ENCODE results near the gene WNT8B.

DNA sequence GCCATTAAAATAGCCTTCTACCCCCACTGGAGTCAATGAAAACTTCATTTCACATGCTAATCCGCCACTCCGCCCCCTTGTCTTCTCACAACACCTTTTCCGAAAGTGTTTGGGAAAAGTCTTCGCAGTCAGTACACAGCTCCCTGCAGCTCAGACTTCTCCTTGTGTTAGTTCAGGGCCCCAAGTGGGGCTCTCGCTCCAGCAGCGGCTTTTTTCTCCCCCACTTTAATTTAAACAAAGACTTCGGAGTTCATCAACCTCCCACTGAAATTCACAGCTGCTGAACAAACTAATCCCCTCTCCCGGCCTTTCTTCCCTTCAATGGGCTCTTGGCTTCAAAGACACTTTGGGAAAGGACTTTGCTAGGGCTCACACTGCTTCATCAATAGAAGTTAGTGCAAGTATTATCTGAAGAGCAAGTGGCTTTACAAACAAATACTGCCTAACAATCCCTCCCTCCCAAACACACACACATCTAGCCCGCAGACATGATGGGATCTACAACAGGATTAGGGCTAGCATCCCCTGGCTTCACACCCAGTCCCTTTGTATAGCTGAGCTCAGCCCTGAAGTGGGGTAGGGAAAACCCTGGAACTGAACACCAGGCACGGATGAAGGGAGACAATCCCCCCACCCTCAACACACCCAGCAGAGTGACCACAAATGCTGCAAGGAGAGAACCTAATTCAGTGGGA lies 23.1 kb downstream of the WNT8B start:
- no peak for TF ChIP-seq CTCF (IDR thresholded peaks at IDR 0.05)
- TF ChIP-seq POLR2A (IDR thresholded peaks at IDR 0.05), result no peak
- TF ChIP-seq POLR2AphosphoS5 (IDR thresholded peaks at IDR 0.05; ENCODE audit: insufficient read depth in 1 of 2, low read depth in 1 of 2), result no peak
